Gastroesophageal sphincter (tissue), 4 donors: ENCODE data around the gene RPL41. TPM values are rescaled to one million over a fixed set of nuclear protein-coding genes. Genes with fewer than 3 reads are reported as not detected.

ENCODE experiments used
- ATAC-seq: fragments of 150-250 bp; one replicate; pipeline ENCODE4 v1.9.1; 2016; ENCODE audit warnings: mild to moderate bottlenecking, moderate library complexity
- H3K27ac ChIP-seq, 4 donors: fragments of 200-600 bp; sonication (generic) in 3 of 4; 1 replicate in 3 of 4; 2 replicates in 1 of 4; pipeline ENCODE4 v1.5.1; 2016 to 2019
- H3K27me3 ChIP-seq: fragments of 200-600 bp; sonication (generic); one replicate; pipeline ENCODE4 v1.5.1; 2019
- H3K36me3 ChIP-seq, 2 donors: fragments of 200-600 bp; sonication (generic); one replicate each; pipeline ENCODE4 v1.5.1; 2019; ENCODE audit warnings: control low read depth in 1 of 2
- H3K4me1 ChIP-seq, 3 donors: fragments of 200-600 bp; sonication (generic); 1 replicate in 2 of 3; 2 replicates in 1 of 3; pipeline ENCODE4 v1.5.1; 2016 to 2019; ENCODE audit warnings: control low read depth in 2 of 3
- H3K4me3 ChIP-seq, 2 donors: fragments of 200-600 bp; sonication (generic); one replicate each; pipeline ENCODE4 v1.5.1; 2019; ENCODE audit warnings: mild to moderate bottlenecking in 1 of 2, moderate library complexity in 1 of 2
- H3K9me3 ChIP-seq, 3 donors: fragments of 200-600 bp; sonication (generic); one replicate each; pipeline ENCODE4 v1.5.1; 2017 to 2019; ENCODE audit warnings: control low read depth in 2 of 3
- EP300 ChIP-seq: sonication (generic); formaldehyde crosslinking; IDR thresholded peaks from one replicate; pipeline ENCODE4 v1.6.1; 2017; ENCODE audit warnings: antibody characterized with exemption, mild to moderate bottlenecking
- POLR2A ChIP-seq, 2 donors: fragments of 450-650 bp; IDR thresholded peaks; one replicate each; pipeline ENCODE4 v1.6.1; 2017; ENCODE audit warnings: antibody characterized with exemption in 2 of 2, mild to moderate bottlenecking in 2 of 2, moderate library complexity in 1 of 2
- POLR2AphosphoS5 ChIP-seq: sonication (generic); formaldehyde crosslinking; IDR thresholded peaks from one replicate; pipeline ENCODE4 v1.6.1; 2017; ENCODE audit warnings: antibody characterized with exemption
- WGBS, 2 donors: methylation state at CpG; one replicate each; pipeline ENCODE4 v1.1.5; 2018; ENCODE audit warnings: low coverage in 1 of 2; 5-methylcytosine and 5-hydroxymethylcytosine counted together
- total RNA-seq, 4 donors: library from RNA; depleted of rRNA; stranded (reverse); fragments of >200 nt; gene quantifications; one replicate each; pipeline ENCODE4 v1.1.0, GENCODE V29; 2016
- TF ChIP-seq, protein P1 (sequence below), 4 experiments: fragments of 200-600 bp in 2 of 4; fragments of 450-650 bp in 2 of 4; sonication (generic) in 1 of 4; IDR thresholded peaks; one replicate each; pipeline ENCODE4 v1.5.1; 2017 to 2019; ENCODE audit warnings: antibody characterized with exemption in 4 of 4, mild to moderate bottlenecking in 2 of 4, moderate library complexity in 2 of 4

Gene RPL41
- total RNA-seq, 4 donors from 2014 or later: 1,487 to 4,346 (median 2,874) TPM

DNA sequence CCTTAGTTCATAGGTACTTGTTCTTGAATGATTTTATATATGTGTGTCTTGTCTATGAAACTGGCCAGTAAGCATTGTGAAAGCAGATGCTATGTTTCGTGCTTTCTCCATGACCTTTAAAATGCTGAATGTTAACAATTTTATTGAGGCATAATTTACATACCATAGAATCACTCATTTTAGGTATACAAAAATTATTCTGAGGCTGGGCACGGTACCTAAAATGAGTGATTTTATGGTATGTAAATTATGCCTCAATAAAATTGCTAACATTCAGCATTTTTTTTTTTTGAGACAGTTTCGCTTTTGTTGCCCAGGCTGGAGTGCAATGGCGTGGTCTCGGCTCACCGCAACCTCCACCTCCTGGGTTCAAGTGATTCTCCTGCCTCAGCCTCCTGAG, 18.5 kb downstream of the RPL41 start:
- Histone ChIP-seq H3K27ac (no peak overlapping the region), H3K4me3 (no peak overlapping the region), H3K4me1 (peaks cover 0 to 11% (median 5%) of the 10 kb centered on the region in 3 donors), H3K27me3 (no peaks in the 10 kb centered on the region), H3K36me3 (peaks cover 3 to 98% of the 10 kb centered on the region in 2 donors), H3K9me3 (no peaks in the 10 kb centered on the region)
- TF ChIP-seq, protein P1, sequence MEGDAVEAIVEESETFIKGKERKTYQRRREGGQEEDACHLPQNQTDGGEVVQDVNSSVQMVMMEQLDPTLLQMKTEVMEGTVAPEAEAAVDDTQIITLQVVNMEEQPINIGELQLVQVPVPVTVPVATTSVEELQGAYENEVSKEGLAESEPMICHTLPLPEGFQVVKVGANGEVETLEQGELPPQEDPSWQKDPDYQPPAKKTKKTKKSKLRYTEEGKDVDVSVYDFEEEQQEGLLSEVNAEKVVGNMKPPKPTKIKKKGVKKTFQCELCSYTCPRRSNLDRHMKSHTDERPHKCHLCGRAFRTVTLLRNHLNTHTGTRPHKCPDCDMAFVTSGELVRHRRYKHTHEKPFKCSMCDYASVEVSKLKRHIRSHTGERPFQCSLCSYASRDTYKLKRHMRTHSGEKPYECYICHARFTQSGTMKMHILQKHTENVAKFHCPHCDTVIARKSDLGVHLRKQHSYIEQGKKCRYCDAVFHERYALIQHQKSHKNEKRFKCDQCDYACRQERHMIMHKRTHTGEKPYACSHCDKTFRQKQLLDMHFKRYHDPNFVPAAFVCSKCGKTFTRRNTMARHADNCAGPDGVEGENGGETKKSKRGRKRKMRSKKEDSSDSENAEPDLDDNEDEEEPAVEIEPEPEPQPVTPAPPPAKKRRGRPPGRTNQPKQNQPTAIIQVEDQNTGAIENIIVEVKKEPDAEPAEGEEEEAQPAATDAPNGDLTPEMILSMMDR (IDR thresholded peaks at IDR 0.05): no peak
- TF ChIP-seq POLR2AphosphoS5: no peak
- TF ChIP-seq POLR2A (IDR thresholded peaks at IDR 0.05): no peak
- no peak for TF ChIP-seq EP300
- ATAC-seq: no peak
- WGBS, 2 donors: 93% methylated on average over 3 to 6 of the region's 6 CpGs

DNA sequence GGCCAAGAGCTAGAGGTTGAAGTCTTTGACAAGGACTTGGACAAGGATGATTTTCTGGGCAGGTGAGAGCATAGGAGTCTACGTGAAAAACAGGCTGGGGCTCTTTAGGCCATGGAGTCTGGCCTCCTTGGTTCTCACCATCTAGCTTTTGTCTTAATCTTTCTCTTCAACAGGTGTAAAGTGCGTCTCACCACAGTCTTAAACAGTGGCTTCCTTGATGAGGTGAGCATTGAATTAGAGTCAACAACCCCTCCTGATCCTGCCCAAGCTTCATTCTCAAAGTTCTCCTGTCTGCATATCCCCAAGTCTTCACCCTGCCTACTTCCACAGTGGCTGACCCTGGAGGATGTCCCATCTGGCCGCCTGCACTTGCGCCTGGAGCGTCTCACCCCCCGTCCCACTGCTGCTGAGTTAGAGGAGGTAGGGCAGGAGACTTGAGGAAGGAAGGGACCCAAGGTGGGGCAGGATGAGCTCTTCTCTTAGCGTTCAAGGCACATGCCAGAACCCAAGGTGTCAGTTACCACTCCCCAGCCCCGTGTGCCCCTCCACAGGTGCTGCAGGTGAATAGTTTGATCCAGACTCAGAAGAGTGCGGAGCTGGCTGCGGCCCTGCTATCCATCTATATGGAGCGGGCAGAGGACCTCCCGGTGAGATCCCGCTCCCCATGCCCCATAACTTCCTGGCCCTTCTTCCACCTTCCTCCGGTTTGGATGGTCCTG, 21.6 kb downstream of the RPL41 start:
- ATAC-seq: no peak
- H3K27ac ChIP-seq: no peak overlapping the region
- no peak for TF ChIP-seq POLR2AphosphoS5
- TF ChIP-seq, protein P1 (IDR thresholded peaks at IDR 0.05): no peak
- no peak for TF ChIP-seq POLR2A (IDR thresholded peaks at IDR 0.05)
- TF ChIP-seq EP300: no peak
- 88% methylated on average over 10 of the region's 14 CpGs; no CpG with 5 or more reads in 1 of the 2 donors for WGBS, 2 donors
- H3K4me1 ChIP-seq: peaks cover 0 to 10% (median 0%) of the 10 kb centered on the region in 3 donors
- peaks cover 3 to 100% of the 10 kb centered on the region in 2 donors for H3K36me3 ChIP-seq
- no peaks in the 10 kb centered on the region for H3K27me3 ChIP-seq
- H3K9me3 ChIP-seq: no peaks in the 10 kb centered on the region
- H3K4me3 ChIP-seq: no peak overlapping the region

DNA sequence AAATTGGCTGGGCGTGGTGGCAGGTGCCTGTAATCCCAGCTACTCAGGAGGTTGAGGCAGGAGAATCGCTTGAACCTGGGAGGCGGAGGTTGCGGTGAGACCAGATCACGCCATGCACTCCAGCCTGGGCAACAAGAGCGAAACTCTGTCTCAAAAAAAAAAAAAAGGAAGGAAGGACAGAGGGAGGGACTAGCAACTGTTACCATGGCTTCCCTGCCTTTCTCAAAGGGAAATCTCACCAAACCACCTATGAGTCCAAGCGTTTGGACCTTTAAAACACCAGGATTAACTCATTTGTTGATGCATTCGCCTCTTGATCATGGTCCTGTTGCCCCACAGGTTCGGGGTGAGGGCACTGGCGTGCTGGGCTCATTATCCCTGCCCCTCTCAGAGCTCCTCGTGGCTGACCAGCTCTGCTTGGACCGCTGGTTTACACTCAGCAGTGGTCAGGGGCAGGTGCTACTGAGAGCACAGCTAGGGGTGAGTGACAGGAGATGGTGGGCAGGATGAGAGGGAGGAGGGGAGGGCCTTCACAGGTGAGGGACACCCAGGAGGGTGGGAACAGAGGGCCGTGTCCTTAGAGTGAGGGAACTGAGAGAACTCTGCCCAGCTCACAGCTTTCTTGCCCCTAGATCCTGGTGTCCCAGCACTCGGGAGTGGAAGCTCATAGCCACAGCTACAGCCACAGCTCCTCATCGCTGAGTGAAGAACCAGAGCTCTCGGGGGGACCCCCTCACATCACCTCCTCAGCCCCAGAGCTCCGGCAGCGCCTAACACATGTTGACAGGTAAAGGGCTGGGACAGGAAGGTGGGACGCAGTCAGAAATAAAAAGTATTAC, 25.7 kb downstream of the RPL41 start:
- 81 to 90% methylated on average over 7 to 9 of the region's 19 CpGs for WGBS, 2 donors
- peaks cover 3 to 84% of the 10 kb centered on the region in 2 donors for H3K36me3 ChIP-seq
- TF ChIP-seq EP300 (no peak), POLR2AphosphoS5 (no peak), POLR2A (IDR thresholded peaks at IDR 0.05) (no peak)
- TF ChIP-seq, protein P1 (IDR thresholded peaks at IDR 0.05): no peak

DNA sequence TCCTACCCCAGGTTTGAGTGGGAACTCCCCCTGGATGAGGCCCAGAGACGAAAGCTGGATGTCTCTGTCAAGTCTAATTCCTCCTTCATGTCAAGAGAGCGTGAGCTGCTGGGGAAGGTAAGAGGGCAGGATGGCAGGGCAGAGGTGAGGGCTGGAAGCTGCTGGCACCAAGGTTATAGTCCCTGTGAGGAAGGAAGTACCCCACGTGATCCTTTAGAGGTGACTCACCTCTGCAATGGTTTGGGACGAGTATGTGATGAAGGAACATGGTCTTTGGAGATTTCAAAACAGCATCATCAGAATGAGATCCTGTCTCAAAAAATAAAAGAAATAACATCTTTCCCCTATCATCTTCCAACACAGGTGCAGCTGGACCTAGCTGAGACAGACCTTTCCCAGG, 26.8 kb downstream of the RPL41 start:
- peak overlapping the region in 3 of 4 donors; percentile 42 to 57 (median 54) for H3K27ac ChIP-seq
- ATAC-seq: no peak
- no peak overlapping the region for H3K4me3 ChIP-seq
- no peaks in the 10 kb centered on the region for H3K27me3 ChIP-seq
- peaks cover 3 to 73% of the 10 kb centered on the region in 2 donors for H3K36me3 ChIP-seq
- TF ChIP-seq POLR2AphosphoS5 (no peak), EP300 (no peak), POLR2A (IDR thresholded peaks at IDR 0.05) (no peak)
- TF ChIP-seq, protein P1 (IDR thresholded peaks at IDR 0.05): no peak
- peaks cover 0 to 49% (median 0%) of the 10 kb centered on the region in 3 donors for H3K4me1 ChIP-seq
- H3K9me3 ChIP-seq: no peaks in the 10 kb centered on the region
- 64% methylated on average over 3 of the region's 4 CpGs; no CpG with 5 or more reads in 1 of the 2 donors for WGBS, 2 donors

More for the DNA sequence above, 25.7 kb downstream of the RPL41 start:
- H3K27me3 ChIP-seq: no peaks in the 10 kb centered on the region
- H3K9me3 ChIP-seq: no peaks in the 10 kb centered on the region
- H3K27ac ChIP-seq: peak overlapping the region in 1 of 4 donors; percentile 54
- ATAC-seq: no peak
- peaks cover 0 to 45% (median 0%) of the 10 kb centered on the region in 3 donors for H3K4me1 ChIP-seq
- no peak overlapping the region for H3K4me3 ChIP-seq
